ENCODE data around the gene SP8.

Gene SP8

GRCh38 chr7:20783700-20784387 lies 2.8 kb downstream of the SP8 start:
- H3K36me3 ChIP-seq (ENCODE audit: control insufficient read depth, insufficient read depth, low read length, severe bottlenecking), result no peaks in the 10 kb centered on the region
- H3K27me3 ChIP-seq (replicated peaks; ENCODE audit: control insufficient read depth, insufficient read depth, low read length), result peaks cover 75% of the 10 kb centered on the region
- no peak overlapping the region for H3K9ac ChIP-seq (ENCODE audit: low read length)
- H3K4me1 ChIP-seq (ENCODE audit: control insufficient read depth, insufficient read depth, low read length), result no peaks in the 10 kb centered on the region
- peak; percentile 48 for DNase-seq (ENCODE audit: low read depth)
- peak overlapping the region; percentile 66 for H3K4me3 ChIP-seq (ENCODE audit: low read length)
- no peaks in the 10 kb centered on the region for H3K9me3 ChIP-seq (ENCODE audit: control insufficient read depth, low read length)

GRCh38 chr7:20783125-20783699 lies 3.5 kb downstream of the SP8 start:
- peaks cover 73% of the 10 kb centered on the region for H3K27me3 ChIP-seq (replicated peaks; ENCODE audit: control insufficient read depth, insufficient read depth, low read length)
- H3K4me3 ChIP-seq (ENCODE audit: low read length), result no peak overlapping the region
- DNase-seq (ENCODE audit: low read depth), result no peak

GRCh38 chr7:20779041-20779440 lies 7.6 kb downstream of the SP8 start:
- Histone ChIP-seq H3K9ac (ENCODE audit: low read length) (no peak overlapping the region), H3K4me3 (ENCODE audit: low read length) (no peak overlapping the region), H3K9me3 (ENCODE audit: control insufficient read depth, low read length) (no peaks in the 10 kb centered on the region), H3K4me1 (ENCODE audit: control insufficient read depth, insufficient read depth, low read length) (peaks cover 3% of the 10 kb centered on the region), H3K27me3 (replicated peaks; ENCODE audit: control insufficient read depth, insufficient read depth, low read length) (peaks cover 82% of the 10 kb centered on the region), H3K36me3 (ENCODE audit: control insufficient read depth, insufficient read depth, low read length, severe bottlenecking) (no peaks in the 10 kb centered on the region)
- no peak for DNase-seq (ENCODE audit: low read depth)

More at GRCh38 chr7:20783125-20783699, 3.5 kb downstream of the SP8 start:
- Histone ChIP-seq H3K4me1 (ENCODE audit: control insufficient read depth, insufficient read depth, low read length) (peaks cover 2% of the 10 kb centered on the region), H3K9ac (ENCODE audit: low read length) (no peak overlapping the region), H3K36me3 (ENCODE audit: control insufficient read depth, insufficient read depth, low read length, severe bottlenecking) (no peaks in the 10 kb centered on the region), H3K9me3 (ENCODE audit: control insufficient read depth, low read length) (no peaks in the 10 kb centered on the region)

- Histone ChIP-seq H3K27me3 (replicated peaks; ENCODE audit: control insufficient read depth, insufficient read depth, low read length) (peaks cover 85% of the 10 kb centered on the region), H3K9me3 (ENCODE audit: control insufficient read depth, low read length) (no peaks in the 10 kb centered on the region), H3K4me1 (ENCODE audit: control insufficient read depth, insufficient read depth, low read length) (peaks cover 3% of the 10 kb centered on the region), H3K9ac (ENCODE audit: low read length) (no peak overlapping the region), H3K36me3 (ENCODE audit: control insufficient read depth, insufficient read depth, low read length, severe bottlenecking) (no peaks in the 10 kb centered on the region), H3K4me3 (ENCODE audit: low read length) (peak overlapping the region; percentile 66)
- DNase-seq (ENCODE audit: low read depth), result peak; percentile 64
Measured at GRCh38 chr7:20778063-20778721, 8.5 kb downstream of the SP8 start.

GRCh38 chr7:20777377-20778062 lies 9.2 kb downstream of the SP8 start:
- DNase-seq (ENCODE audit: low read depth), result no peak
- Histone ChIP-seq H3K9ac (ENCODE audit: low read length) (no peak overlapping the region), H3K4me1 (ENCODE audit: control insufficient read depth, insufficient read depth, low read length) (peaks cover 3% of the 10 kb centered on the region), H3K36me3 (ENCODE audit: control insufficient read depth, insufficient read depth, low read length, severe bottlenecking) (no peaks in the 10 kb centered on the region), H3K9me3 (ENCODE audit: control insufficient read depth, low read length) (no peaks in the 10 kb centered on the region), H3K27me3 (replicated peaks; ENCODE audit: control insufficient read depth, insufficient read depth, low read length) (peaks cover 79% of the 10 kb centered on the region), H3K4me3 (ENCODE audit: low read length) (peak overlapping the region; percentile 66)

- Histone ChIP-seq H3K27me3 (replicated peaks; ENCODE audit: control insufficient read depth, insufficient read depth, low read length) (peaks cover 73% of the 10 kb centered on the region), H3K9ac (ENCODE audit: low read length) (no peak overlapping the region), H3K4me3 (ENCODE audit: low read length) (no peak overlapping the region), H3K4me1 (ENCODE audit: control insufficient read depth, insufficient read depth, low read length) (peaks cover 3% of the 10 kb centered on the region), H3K9me3 (ENCODE audit: control insufficient read depth, low read length) (no peaks in the 10 kb centered on the region), H3K36me3 (ENCODE audit: control insufficient read depth, insufficient read depth, low read length, severe bottlenecking) (no peaks in the 10 kb centered on the region)
- DNase-seq (ENCODE audit: low read depth), result no peak
Measured at GRCh38 chr7:20776942-20777341, 9.7 kb downstream of the SP8 start.

GRCh38 chr7:20776214-20776911 lies 10.3 kb downstream of the SP8 start:
- H3K4me1 ChIP-seq (ENCODE audit: control insufficient read depth, insufficient read depth, low read length), result peaks cover 3% of the 10 kb centered on the region
- no peaks in the 10 kb centered on the region for H3K36me3 ChIP-seq (ENCODE audit: control insufficient read depth, insufficient read depth, low read length, severe bottlenecking)
- H3K27me3 ChIP-seq (replicated peaks; ENCODE audit: control insufficient read depth, insufficient read depth, low read length), result peaks cover 72% of the 10 kb centered on the region
- H3K4me3 ChIP-seq (ENCODE audit: low read length), result no peak overlapping the region
- no peak for DNase-seq (ENCODE audit: low read depth)
- H3K9me3 ChIP-seq (ENCODE audit: control insufficient read depth, low read length), result no peaks in the 10 kb centered on the region
- H3K9ac ChIP-seq (ENCODE audit: low read length), result no peak overlapping the region

- Histone ChIP-seq H3K4me3 (ENCODE audit: low read length) (no peak overlapping the region), H3K27me3 (replicated peaks; ENCODE audit: control insufficient read depth, insufficient read depth, low read length) (no peaks in the 10 kb centered on the region), H3K9ac (ENCODE audit: low read length) (no peak overlapping the region), H3K4me1 (ENCODE audit: control insufficient read depth, insufficient read depth, low read length) (no peaks in the 10 kb centered on the region), H3K36me3 (ENCODE audit: control insufficient read depth, insufficient read depth, low read length, severe bottlenecking) (no peaks in the 10 kb centered on the region), H3K9me3 (ENCODE audit: control insufficient read depth, low read length) (no peaks in the 10 kb centered on the region)
- no peak for DNase-seq (ENCODE audit: low read depth)
Measured at GRCh38 chr7:20754001-20754400, 32.7 kb downstream of the SP8 start.

GRCh38 chr7:20749906-20750305 lies 36.8 kb downstream of the SP8 start:
- no peaks in the 10 kb centered on the region for H3K27me3 ChIP-seq (replicated peaks; ENCODE audit: control insufficient read depth, insufficient read depth, low read length)
- H3K4me1 ChIP-seq (ENCODE audit: control insufficient read depth, insufficient read depth, low read length), result no peaks in the 10 kb centered on the region
- no peaks in the 10 kb centered on the region for H3K9me3 ChIP-seq (ENCODE audit: control insufficient read depth, low read length)
- no peaks in the 10 kb centered on the region for H3K36me3 ChIP-seq (ENCODE audit: control insufficient read depth, insufficient read depth, low read length, severe bottlenecking)
- no peak for DNase-seq (ENCODE audit: low read depth)
- H3K9ac ChIP-seq (ENCODE audit: low read length), result no peak overlapping the region
- no peak overlapping the region for H3K4me3 ChIP-seq (ENCODE audit: low read length)

- H3K9ac ChIP-seq (ENCODE audit: low read length), result no peak overlapping the region
- H3K36me3 ChIP-seq (ENCODE audit: control insufficient read depth, insufficient read depth, low read length, severe bottlenecking), result no peaks in the 10 kb centered on the region
- H3K4me3 ChIP-seq (ENCODE audit: low read length), result no peak overlapping the region
- no peak for DNase-seq (ENCODE audit: low read depth)
- no peaks in the 10 kb centered on the region for H3K27me3 ChIP-seq (replicated peaks; ENCODE audit: control insufficient read depth, insufficient read depth, low read length)
- no peaks in the 10 kb centered on the region for H3K9me3 ChIP-seq (ENCODE audit: control insufficient read depth, low read length)
- H3K4me1 ChIP-seq (ENCODE audit: control insufficient read depth, insufficient read depth, low read length), result no peaks in the 10 kb centered on the region
Measured at GRCh38 chr7:20748853-20749252, 37.8 kb downstream of the SP8 start.

- Histone ChIP-seq H3K9me3 (ENCODE audit: control insufficient read depth, low read length) (no peaks in the 10 kb centered on the region), H3K36me3 (ENCODE audit: control insufficient read depth, insufficient read depth, low read length, severe bottlenecking) (no peaks in the 10 kb centered on the region), H3K27me3 (replicated peaks; ENCODE audit: control insufficient read depth, insufficient read depth, low read length) (peaks cover 4% of the 10 kb centered on the region), H3K9ac (ENCODE audit: low read length) (no peak overlapping the region), H3K4me3 (ENCODE audit: low read length) (no peak overlapping the region), H3K4me1 (ENCODE audit: control insufficient read depth, insufficient read depth, low read length) (no peaks in the 10 kb centered on the region)
- DNase-seq (ENCODE audit: low read depth), result no peak
Measured at GRCh38 chr7:20747001-20747400, 39.7 kb downstream of the SP8 start.
